ENCODE results near the gene DNMBP.
"Not testable (repeated sequence)": the region's sequence is repeated elsewhere in the genome, so short reads cannot be mapped to it uniquely, and the experiment has no call there.

The DNMBP gene

GRCh38 chr10:99853655-99854054 is 156.1 kb downstream of the DNMBP start:
- no peak for DNase-seq

DNA sequence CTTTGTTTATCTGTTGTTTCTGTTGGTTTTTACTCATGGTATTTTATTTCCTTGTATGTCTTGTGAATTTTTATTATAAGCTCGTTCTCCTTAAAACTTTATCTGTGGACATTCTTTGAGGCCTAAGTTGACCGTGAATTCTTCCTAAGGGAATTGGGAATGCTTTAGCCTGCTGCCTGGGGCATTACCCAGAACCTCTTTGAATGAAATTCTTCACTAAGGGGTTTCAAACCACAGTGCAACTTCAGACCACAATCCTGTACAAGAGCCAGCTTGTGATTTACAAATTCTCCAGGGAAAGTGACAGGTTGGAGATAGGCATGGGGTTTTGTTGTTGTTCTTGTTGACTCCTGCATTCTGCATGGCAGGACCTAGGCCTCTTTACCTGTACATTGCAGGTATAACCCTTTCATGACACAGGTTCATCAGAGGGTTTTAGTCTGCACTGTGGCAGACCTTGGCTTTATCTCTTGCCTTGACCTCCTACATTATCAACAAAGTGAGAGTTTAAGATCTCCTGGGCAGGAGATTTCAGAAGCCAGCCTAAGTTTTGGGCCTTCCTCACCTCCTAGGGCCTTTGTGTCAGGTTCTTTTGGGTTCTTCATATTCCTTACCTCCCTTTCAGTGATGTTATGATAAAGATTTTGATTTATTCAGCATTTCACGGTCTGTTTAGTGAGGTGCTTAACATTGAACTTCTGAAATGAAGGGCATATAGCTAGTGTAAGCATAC is 157.1 kb downstream of the DNMBP start:
- no peak for DNase-seq

- DNase-seq = no peak
Measured at GRCh38 chr10:99851825-99852224, 157.9 kb downstream of the DNMBP start.

DNA sequence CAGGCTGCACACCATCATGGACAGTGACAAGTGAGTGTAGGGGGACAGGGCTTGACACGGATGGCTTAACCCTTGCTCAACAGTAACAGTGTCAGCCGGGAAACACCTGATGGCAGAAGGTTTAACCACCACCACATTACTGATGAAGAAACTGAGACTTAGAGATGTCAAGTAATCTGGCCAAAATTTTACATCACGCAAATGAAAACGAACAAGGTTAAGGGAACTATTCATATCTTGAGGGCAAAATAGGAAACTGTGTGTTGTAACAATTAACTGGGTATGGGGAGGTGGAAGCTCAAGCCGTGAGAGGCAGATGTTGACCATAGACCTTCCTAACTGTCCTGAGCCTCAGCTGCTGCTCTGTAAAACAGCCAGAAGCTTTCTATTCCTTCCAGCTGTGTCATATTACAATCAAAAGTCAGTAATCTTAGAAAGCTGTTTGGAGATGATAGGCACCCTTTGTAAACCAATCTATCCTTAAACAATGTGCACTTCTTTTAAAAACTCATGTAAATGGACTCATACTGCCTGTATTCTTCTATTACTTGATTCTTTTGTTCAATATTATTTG is 158.9 kb downstream of the DNMBP start:
- no peak for DNase-seq

- DNase-seq = no peak
Measured at GRCh38 chr10:99850021-99850766, 159.6 kb downstream of the DNMBP start.

DNA sequence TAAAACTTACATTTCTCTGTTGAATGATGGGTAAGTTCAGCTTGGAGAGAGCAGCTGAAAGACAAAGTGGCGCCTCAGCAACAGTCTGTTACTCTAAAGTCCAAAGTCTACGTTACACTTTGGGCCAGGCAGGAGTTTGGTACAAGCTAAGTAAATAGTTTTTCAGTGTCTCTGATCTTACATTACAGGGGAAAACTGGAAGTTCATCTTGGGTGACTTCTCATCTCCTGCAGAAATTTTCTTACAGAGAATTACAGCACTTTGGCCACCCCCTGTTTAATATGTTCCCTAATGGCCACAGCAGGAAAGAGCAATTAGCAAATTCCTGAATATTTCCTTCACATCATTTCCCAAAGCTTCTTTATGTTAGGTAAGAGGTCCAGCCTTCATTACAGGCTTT is 160.2 kb downstream of the DNMBP start:
- no peak for DNase-seq

DNA sequence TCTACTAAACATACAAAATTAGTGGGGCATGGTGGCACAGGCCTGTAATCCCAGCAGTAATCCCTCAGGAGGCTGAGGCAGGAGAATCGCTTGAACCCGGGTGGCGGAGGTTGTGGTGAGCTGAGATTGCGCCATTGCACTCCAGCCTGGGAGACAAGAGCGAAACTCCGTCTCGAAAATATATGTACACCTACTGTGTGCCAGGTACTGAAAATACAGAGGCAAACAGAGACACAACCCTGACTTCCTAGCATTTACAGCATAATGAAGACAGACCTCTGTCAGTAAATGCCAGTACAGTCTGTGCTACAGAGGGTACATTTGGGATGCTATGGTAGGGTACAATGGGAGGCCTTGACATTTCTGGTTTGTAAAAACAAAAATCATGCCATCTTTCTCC is 160.7 kb downstream of the DNMBP start:
- no peak for DNase-seq

- peak; percentile 57 for DNase-seq
Measured at GRCh38 chr10:99845837-99846382, 163.8 kb downstream of the DNMBP start.

DNA sequence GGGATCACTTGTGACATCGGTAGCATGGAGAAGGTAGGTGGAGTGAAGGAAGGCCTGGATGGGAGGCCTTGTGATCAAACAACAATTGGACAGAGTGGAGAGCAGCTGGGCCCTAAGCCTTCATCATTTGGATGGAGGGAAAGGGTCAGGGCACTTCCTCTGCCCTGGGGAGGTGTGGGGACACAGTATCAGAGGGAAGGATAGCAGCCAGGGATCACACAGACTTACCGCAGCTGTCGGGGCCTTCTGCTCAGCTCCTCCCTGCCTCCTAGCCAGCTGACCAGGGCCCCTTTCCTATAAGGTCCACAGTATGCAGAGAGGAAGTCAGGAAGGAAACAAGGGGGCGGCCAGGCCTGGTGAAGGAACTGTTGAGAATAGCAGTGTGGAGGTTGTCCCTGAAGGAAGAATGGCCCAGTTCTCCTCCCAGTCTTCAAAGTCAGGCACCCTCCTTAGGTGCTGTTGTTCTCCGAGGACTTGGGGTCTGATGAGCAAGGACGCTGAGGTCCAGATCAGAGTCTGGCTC is 165.3 kb downstream of the DNMBP start:
- no peak for DNase-seq

DNA sequence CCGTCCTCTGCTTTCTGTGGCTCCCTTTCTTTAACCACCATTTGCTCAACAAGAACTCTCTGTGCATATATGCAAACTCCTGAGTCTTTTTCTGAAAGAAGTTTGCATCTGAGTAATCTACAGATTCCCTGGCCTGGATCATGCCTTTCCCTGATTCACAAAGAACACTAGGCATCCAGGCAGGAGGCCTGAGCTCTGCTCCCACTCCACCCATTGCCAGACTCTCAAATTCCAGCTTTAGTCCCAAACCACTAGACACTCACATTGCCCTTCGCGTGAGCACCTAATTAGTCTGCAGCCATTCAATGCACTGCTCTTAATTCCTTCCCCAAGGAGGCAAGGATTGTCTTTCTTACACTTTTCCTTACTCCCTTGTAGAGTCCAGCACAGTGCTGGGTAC is 166.4 kb downstream of the DNMBP start:
- no peak for DNase-seq

DNA sequence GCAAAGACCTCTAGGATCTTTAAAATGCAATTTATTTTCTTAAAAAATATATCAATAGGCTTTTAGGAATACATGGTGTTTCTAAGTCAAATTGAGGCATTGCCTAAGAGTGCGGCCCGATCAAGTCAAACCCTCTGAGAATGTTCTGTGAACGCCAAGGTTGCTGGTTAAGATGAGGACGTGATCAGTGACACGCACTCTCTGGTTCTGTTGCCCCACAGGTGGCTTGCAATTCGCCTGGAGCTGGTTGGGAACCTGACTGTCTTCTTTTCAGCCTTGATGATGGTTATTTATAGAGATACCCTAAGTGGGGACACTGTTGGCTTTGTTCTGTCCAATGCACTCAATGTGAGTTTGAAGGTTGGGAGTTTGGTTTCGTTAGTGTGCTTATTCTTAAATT is 168.0 kb downstream of the DNMBP start:
- no peak for DNase-seq

DNA sequence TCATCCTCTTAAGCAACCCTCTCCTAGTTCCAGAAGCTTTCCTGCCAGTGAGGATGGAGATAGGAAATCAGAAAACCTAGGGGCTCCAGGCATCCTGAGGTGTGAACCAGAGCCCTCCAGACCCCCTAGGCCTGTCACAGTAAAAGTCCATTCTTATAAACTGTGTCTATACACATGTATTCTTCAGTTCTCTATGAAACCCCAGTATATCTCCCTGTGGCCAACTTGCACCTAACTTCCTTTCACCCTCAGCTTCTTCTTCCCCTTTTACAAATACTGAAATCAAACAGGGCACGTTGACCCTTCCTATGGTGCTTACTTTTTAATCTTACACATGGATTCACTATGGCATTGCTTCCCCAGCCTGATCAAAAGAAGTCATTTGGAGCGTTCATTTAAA is 168.9 kb downstream of the DNMBP start:
- not testable (repeated sequence) for DNase-seq

DNA sequence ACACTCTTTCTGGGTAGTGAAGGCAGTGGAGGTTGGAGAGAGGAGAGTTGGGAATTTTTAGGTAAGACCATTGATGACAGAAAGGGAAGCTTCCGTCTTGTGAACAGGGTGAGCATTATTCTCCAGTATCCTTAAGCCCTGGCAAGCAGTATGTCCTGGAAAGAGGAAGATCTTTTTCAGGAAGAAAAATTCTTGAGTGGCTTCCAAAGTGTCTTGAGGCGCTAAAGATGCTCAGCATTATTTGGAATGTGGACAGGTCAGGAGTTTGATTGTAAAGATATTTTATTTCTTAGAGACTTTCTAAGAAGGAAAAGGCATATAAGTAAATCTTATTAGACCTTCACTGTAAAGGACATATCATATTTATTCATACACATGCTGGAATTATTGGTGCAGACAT is 173.0 kb downstream of the DNMBP start:
- DNase-seq = no peak

DNA sequence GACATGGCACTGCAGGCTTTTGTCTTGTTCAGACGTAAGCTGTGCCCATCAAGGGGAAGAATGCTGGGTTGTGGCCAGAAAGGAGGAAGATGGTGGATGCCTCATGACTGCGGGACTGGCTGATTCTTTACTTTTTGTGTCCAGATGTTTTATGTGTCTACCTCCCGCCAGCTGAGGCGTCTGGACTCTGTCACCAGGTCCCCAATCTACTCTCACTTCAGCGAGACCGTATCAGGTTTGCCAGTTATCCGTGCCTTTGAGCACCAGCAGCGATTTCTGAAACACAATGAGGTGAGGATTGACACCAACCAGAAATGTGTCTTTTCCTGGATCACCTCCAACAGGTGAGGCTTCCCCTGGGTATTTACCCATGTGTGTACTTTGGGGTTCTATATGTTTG is 173.8 kb downstream of the DNMBP start:
- DNase-seq = no peak

DNA sequence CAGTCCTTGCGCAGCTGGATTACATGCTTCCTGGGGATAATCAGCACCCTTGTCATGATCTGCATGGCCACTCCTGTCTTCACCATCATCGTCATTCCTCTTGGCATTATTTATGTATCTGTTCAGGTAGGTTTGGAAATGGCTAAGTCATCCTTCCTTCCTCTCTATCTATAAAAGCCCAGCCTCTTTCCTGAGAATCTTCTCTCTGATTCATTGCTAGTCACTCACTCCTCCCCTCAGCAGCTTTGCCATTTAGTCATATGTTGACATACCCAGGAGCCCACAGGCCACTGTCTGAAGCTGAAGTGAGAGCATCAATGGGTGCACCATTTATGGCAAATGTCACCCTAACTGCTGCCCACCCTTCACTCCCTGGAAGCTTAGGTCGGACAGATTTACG is 175.3 kb downstream of the DNMBP start:
- no peak for DNase-seq

- DNase-seq = no peak
Measured at GRCh38 chr10:99832439-99832838, 177.3 kb downstream of the DNMBP start.

GRCh38 chr10:99828464-99828863 is 181.3 kb downstream of the DNMBP start:
- DNase-seq = no peak

DNA sequence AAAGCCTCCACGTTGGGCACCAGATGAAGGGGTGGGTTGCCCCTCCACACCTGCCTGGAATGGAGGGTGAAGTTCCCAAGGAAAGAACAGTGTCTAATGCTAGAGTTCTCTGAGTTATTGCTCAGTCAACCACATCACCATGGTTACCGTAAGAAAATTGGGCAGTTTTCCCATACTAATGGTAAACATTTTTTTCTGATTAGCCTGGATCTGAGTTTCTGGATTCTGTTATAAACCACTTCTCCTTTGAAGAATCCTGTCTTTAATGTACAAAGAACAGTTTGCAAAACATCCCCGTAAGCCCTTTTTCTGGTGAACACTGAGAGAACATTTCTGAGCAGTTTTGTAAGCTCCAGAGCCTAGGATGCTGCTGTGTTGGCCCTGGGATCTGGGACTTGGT is 181.8 kb downstream of the DNMBP start:
- DNase-seq = no peak
